SK-N-SH (cell line): Measurements from ENCODE around the gene ANKRD40. TPM values are rescaled to one million over a fixed set of nuclear protein-coding genes. Genes with fewer than 3 reads are reported as not detected.

Experiments
- CTCF ChIA-PET: fragments of 300-600, 350-600 bp; formaldehyde crosslinking; extraction: SDS; loops from one replicate; lab custom pipeline; 2021; lab: Yijun Ruan, JAX
- POLR2A ChIA-PET: fragments of 350-600 bp; sonication (Branson Sonifier 250); formaldehyde crosslinking; extraction: SDS; loops from one replicate; lab custom pipeline; 2020; ENCODE audit warnings: antibody characterized with exemption, inconsistent platforms; lab: Yijun Ruan, JAX
- DNase-seq: peaks from one replicate; pipeline ENCODE4 v3.0.0; 2012
- H2AFZ ChIP-seq: fragments of 200-600 bp; sonication (generic); 2 replicates; pipeline ENCODE4 v1.8.1; 2016; ENCODE audit warnings: antibody characterized with exemption, mild to moderate bottlenecking, low read depth
- H3F3A ChIP-seq: fragments of 200-600 bp; sonication (generic); replicated peaks from 2 replicates; pipeline ENCODE3; 2016; ENCODE audit warnings: antibody characterized with exemption, mild to moderate bottlenecking; ENCODE audit not compliant: insufficient read depth
- H3K27ac ChIP-seq, 2 experiments: fragments of 200-500 bp in 1 of 2; fragments of 200-600 bp in 1 of 2; sonication (Bioruptor generic) in 1 of 2; sonication (generic), shearing (Covaris generic) in 1 of 2; 2 replicates each; pipeline versions ENCODE4 v1.5.1 to v1.6.1; 2014 to 2016; ENCODE audit warnings: low read depth in 2 of 2, inconsistent platforms in 1 of 2, low read length in 1 of 2, mild to moderate bottlenecking in 1 of 2, mixed read lengths in 1 of 2
- H3K27me3 ChIP-seq: fragments of 200-600 bp; sonication (generic), shearing (Covaris generic); 2 replicates; pipeline ENCODE4 v1.6.1; 2016; ENCODE audit warnings: mixed run types; ENCODE audit not compliant: insufficient read depth
- H3K36me3 ChIP-seq, 2 experiments: fragments of 200-500 bp in 1 of 2; fragments of 200-600 bp in 1 of 2; sonication (Bioruptor generic) in 1 of 2; sonication (generic) in 1 of 2; replicated peaks in 1 of 2; 2 replicates each; pipeline versions ENCODE3 to v1.5.1; 2014 to 2016; ENCODE audit warnings: low read length in 1 of 2, mild to moderate bottlenecking in 1 of 2; ENCODE audit not compliant: insufficient read depth in 2 of 2, control insufficient read depth in 1 of 2
- H3K4me1 ChIP-seq, 2 experiments: fragments of 200-500 bp in 1 of 2; fragments of 200-600 bp in 1 of 2; sonication (Bioruptor generic) in 1 of 2; sonication (generic), shearing (Covaris generic) in 1 of 2; 2 replicates each; pipeline versions ENCODE4 v1.5.1 to v1.6.1; 2014 to 2016; ENCODE audit warnings: low read depth in 1 of 2, low read length in 1 of 2, mixed run types in 1 of 2; ENCODE audit not compliant: insufficient read depth in 2 of 2, control insufficient read depth in 1 of 2
- H3K4me2 ChIP-seq: fragments of 200-600 bp; sonication (generic), shearing (Covaris generic); 2 replicates; pipeline ENCODE4 v1.6.1; 2017; ENCODE audit warnings: mixed run types
- H3K4me3 ChIP-seq, 2 experiments: fragments of 200-500 bp in 1 of 2; fragments of 200-600 bp in 1 of 2; sonication (Bioruptor generic) in 1 of 2; sonication (generic), shearing (Covaris generic) in 1 of 2; 2 replicates each; pipeline versions ENCODE4 v1.5.1 to v1.8.1; 2014 to 2016; ENCODE audit warnings: low read depth in 2 of 2, inconsistent platforms in 1 of 2, low read length in 1 of 2, mild to moderate bottlenecking in 1 of 2, mixed read lengths in 1 of 2, moderate library complexity in 1 of 2
- H3K79me2 ChIP-seq: fragments of 200-600 bp; sonication (generic); 2 replicates; pipeline ENCODE4 v1.8.1; 2017; ENCODE audit warnings: mild to moderate bottlenecking; ENCODE audit not compliant: insufficient read depth
- H3K9ac ChIP-seq: fragments of 200-600 bp; sonication (generic); 2 replicates; pipeline ENCODE4 v1.6.1; 2017; ENCODE audit warnings: mixed run types
- H3K9me2 ChIP-seq: fragments of 200-600 bp; sonication (generic); 2 replicates; pipeline ENCODE4 v1.6.1; 2017; ENCODE audit warnings: mixed run types
- H3K9me3 ChIP-seq: fragments of 200-600 bp; sonication (generic); 2 replicates; pipeline ENCODE4 v1.6.1; 2017; ENCODE audit warnings: mixed run types, mild to moderate bottlenecking, moderate library complexity
- H4K20me1 ChIP-seq: fragments of 200-600 bp; sonication (generic); 2 replicates; pipeline ENCODE4 v1.6.1; 2017; ENCODE audit warnings: mild to moderate bottlenecking, mixed run types; ENCODE audit not compliant: insufficient read depth
- CTCF ChIP-seq: fragments of 200-600 bp; sonication (generic); IDR thresholded peaks from 2 replicates; pipeline ENCODE4 v1.6.1; 2017; ENCODE audit warnings: antibody characterized with exemption, mild to moderate bottlenecking, moderate library complexity
- EP300 ChIP-seq, 2 experiments: IDR thresholded peaks; 2 replicates each; pipeline versions ENCODE4 v1.4.0 to v1.6.1; 2012; ENCODE audit warnings: borderline replicate concordance in 1 of 2, low read depth in 1 of 2, low read length in 1 of 2
- FOXJ3 ChIP-seq: sonication (generic); formaldehyde crosslinking; IDR thresholded peaks from 2 replicates; pipeline ENCODE4 v1.5.1; 2020; ENCODE audit warnings: mild to moderate bottlenecking, missing genetic modification reagents
- MEF2A ChIP-seq: IDR thresholded peaks from 2 replicates; pipeline ENCODE4 v1.4.0; 2012; ENCODE audit warnings: low read depth, borderline replicate concordance
- MXI1 ChIP-seq: IDR thresholded peaks from 2 replicates; pipeline ENCODE4 v1.6.1; 2012; ENCODE audit warnings: mild to moderate bottlenecking, low read depth, low read length, improper control_type of control experiment
- POLR2AphosphoS5 ChIP-seq: IDR thresholded peaks from 2 replicates; pipeline ENCODE4 v1.6.1; 2012; ENCODE audit warnings: low read depth, low read length
- RAD21 ChIP-seq: IDR thresholded peaks from 2 replicates; pipeline ENCODE4 v1.6.1; 2012; ENCODE audit warnings: mild to moderate bottlenecking, low read length
- REST ChIP-seq: IDR thresholded peaks from 2 replicates; pipeline ENCODE4 v1.6.1; 2012; ENCODE audit warnings: mild to moderate bottlenecking, low read depth, low read length, moderate library complexity
- RXRA ChIP-seq: IDR thresholded peaks from 2 replicates; pipeline ENCODE4 v1.4.0; 2012; ENCODE audit warnings: low read depth, mild to moderate bottlenecking, borderline replicate concordance
- TEAD4 ChIP-seq: IDR thresholded peaks from 2 replicates; pipeline ENCODE4 v1.4.0; 2012; ENCODE audit warnings: mild to moderate bottlenecking, borderline replicate concordance; ENCODE audit not compliant: insufficient read depth
- USF1 ChIP-seq: IDR thresholded peaks from 2 replicates; pipeline ENCODE4 v1.4.0; 2012; ENCODE audit warnings: low read depth, borderline replicate concordance
- YY1 ChIP-seq: IDR thresholded peaks from 2 replicates; pipeline ENCODE4 v1.4.0; 2012; ENCODE audit warnings: low read depth, mild to moderate bottlenecking
- WGBS: methylation state at CpG from one replicate; pipeline ENCODE4 v1.1.6; 2017; ENCODE audit warnings: low lambda C conversion rate; 5-methylcytosine and 5-hydroxymethylcytosine counted together
- polyA plus RNA-seq, 3 experiments: library from polyadenylated mRNA; depleted of rRNA; stranded (reverse); fragments of >200 nt; gene quantifications; 2 replicates each; pipeline ENCODE4 v1.2.3, GENCODE V29; 2012

ANKRD40 gene
- polyA plus RNA-seq, 1 of the 3 experiments (the other 2 are of a cell fraction): 33.6 TPM

GRCh38 chr17:50735287-50735686 is 27.6 kb upstream of the ANKRD40 start:
- no peak for TF ChIP-seq POLR2AphosphoS5
- no peak for TF ChIP-seq TEAD4
- TF ChIP-seq RAD21: no peak
- TF ChIP-seq RXRA: no peak
- TF ChIP-seq USF1: no peak
- TF ChIP-seq MXI1: no peak
- no peak for TF ChIP-seq YY1
- TF ChIP-seq CTCF: no peak
- TF ChIP-seq MEF2A: no peak
- no peak for TF ChIP-seq FOXJ3
- TF ChIP-seq REST: no peak
- TF ChIP-seq EP300 (IDR thresholded peaks at IDR 0.05; ENCODE audit: borderline replicate concordance in 1 of 2, low read depth in 1 of 2, low read length in 1 of 2): no peak
- TF ChIP-seq, all 33 proteins: peak for 0
- H3K9me3 ChIP-seq: no peaks in the 10 kb centered on the region
- H4K20me1 ChIP-seq: peaks cover 100% of the 10 kb centered on the region
- H3K9ac ChIP-seq: no peak overlapping the region
- H3K4me2 ChIP-seq: no peak overlapping the region
- CTCF ChIA-PET: interaction anchor here (1.6 kb wide), 1 partner anchor 13 kb away, joined by 10 read pairs; no protein-coding TSS in a partner anchor
- no peak overlapping the region for H2AFZ ChIP-seq
- H3K9me2 ChIP-seq: no peaks in the 10 kb centered on the region
- 89% methylated on average over 3 of the region's 3 CpGs for WGBS
- peaks cover 100% of the 10 kb centered on the region for H3K79me2 ChIP-seq
- no peak overlapping the region for H3K27ac ChIP-seq
- DNase-seq: no peak
- POLR2A ChIA-PET: interaction anchor here (1.0 kb wide), 1 partner anchor 131 kb away, joined by 5 read pairs; the partner anchor contains the start of gene TOB1
- H3K27me3 ChIP-seq: no peaks in the 10 kb centered on the region
- no peak overlapping the region for H3K4me3 ChIP-seq
- peaks cover 0 to 9% of the 10 kb centered on the region in 2 experiments; a peak in 2 of 4 replicates for H3K4me1 ChIP-seq
- H3K36me3 ChIP-seq: peaks cover 36 to 38% of the 10 kb centered on the region in 2 experiments
- H3F3A ChIP-seq: peaks cover 29% of the 10 kb centered on the region
